Bronchial epithelial cell (primary cell): ENCODE data around the gene ZFHX2. TPM values are rescaled to one million over a fixed set of nuclear protein-coding genes. Genes with fewer than 3 reads are reported as not detected.
A peak's percentile ranks its signal among the peaks of the same experiment; 100 is the strongest.

ENCODE experiments used
- DNase-seq: peaks from one replicate; pipeline ENCODE4 v3.0.0-alpha.2; 2010; ENCODE audit warnings: low read depth
- FAIRE-seq: peaks from 2 replicates; lab custom pipeline; 2011; peaks lifted over from hg19 to GRCh38; lab: Jason Lieb, UNC
- H3K27me3 ChIP-seq: 2 replicates; pipeline ENCODE4 v1.5.1; 2011; ENCODE audit warnings: low read length; ENCODE audit not compliant: control insufficient read depth, insufficient read depth
- H3K36me3 ChIP-seq: 2 replicates; pipeline ENCODE4 v1.5.1; 2011; ENCODE audit warnings: low read length; ENCODE audit not compliant: control insufficient read depth, insufficient read depth
- H3K4me3 ChIP-seq: 2 replicates; pipeline ENCODE4 v1.5.1; 2011; ENCODE audit warnings: mild to moderate bottlenecking, low read depth, low read length, control low read depth
- CTCF ChIP-seq: IDR thresholded peaks from 2 replicates; pipeline ENCODE4 v1.5.1; 2011; ENCODE audit warnings: mild to moderate bottlenecking, moderate library complexity, low read length, control low read depth, inconsistent platforms; ENCODE audit not compliant: insufficient read depth, severe bottlenecking
- total RNA-seq: library from RNA; depleted of rRNA; stranded (reverse); fragments of >200 nt; gene quantifications from 2 replicates; pipeline ENCODE4 v1.2.1, GENCODE V29; 2014

ZFHX2 gene
- total RNA-seq, 1 donor from 2014 or later: 0.26 TPM

GRCh38 chr14:23558346-23559009, 6.9 kb upstream of the ZFHX2 start:
- FAIRE-seq: no peak
- DNase-seq: no peak
- TF ChIP-seq CTCF: no peak
- H3K4me3 ChIP-seq: no peak overlapping the region
- peaks cover 26% of the 10 kb centered on the region for H3K36me3 ChIP-seq
- no peaks in the 10 kb centered on the region for H3K27me3 ChIP-seq

GRCh38 chr14:23557946-23558345, 6.4 kb upstream of the ZFHX2 start:
- DNase-seq (no peak), FAIRE-seq (no peak)
- Histone ChIP-seq H3K27me3 (no peaks in the 10 kb centered on the region), H3K36me3 (peaks cover 25% of the 10 kb centered on the region), H3K4me3 (no peak overlapping the region)
- no peak for TF ChIP-seq CTCF

GRCh38 chr14:23557521-23557920, 6.0 kb upstream of the ZFHX2 start:
- no peak overlapping the region for H3K4me3 ChIP-seq
- no peaks in the 10 kb centered on the region for H3K27me3 ChIP-seq
- peaks cover 25% of the 10 kb centered on the region for H3K36me3 ChIP-seq
- no peak for TF ChIP-seq CTCF
- FAIRE-seq (no peak), DNase-seq (no peak)

- Histone ChIP-seq H3K27me3 (no peaks in the 10 kb centered on the region), H3K4me3 (peak overlapping the region; percentile 84), H3K36me3 (peaks cover 20% of the 10 kb centered on the region)
- no peak for FAIRE-seq
- DNase-seq: no peak
- TF ChIP-seq CTCF: no peak
These were observed 5.3 kb upstream of the ZFHX2 start for GRCh38 chr14:23556700-23557440.

GRCh38 chr14:23555882-23556699, 4.5 kb upstream of the ZFHX2 start, which contains the start of gene THTPA:
TSS of gene THTPA (plus strand) at chr14:23556271. CDS start at chr14:23556758, 487 bp downstream.
- no peak for TF ChIP-seq CTCF
- FAIRE-seq (no peak), DNase-seq (peak; percentile 74)
- Histone ChIP-seq H3K27me3 (no peaks in the 10 kb centered on the region), H3K4me3 (peak within 1 kb of the TSS; percentile 84), H3K36me3 (peaks cover 14% of the 10 kb centered on the region)
